ENCODE data around the gene MYEOV. TPM values are rescaled to one million over a fixed set of nuclear protein-coding genes. Genes with fewer than 3 reads are reported as not detected.

Gene MYEOV
- total RNA-seq, 1 donor = 7.0 TPM

GRCh38 chr11:69264486-69264885 is 29.5 kb upstream of the MYEOV start:
- DNase-seq (ENCODE audit: low read depth) = no peak
- no peak overlapping the region for H3K4me3 ChIP-seq (ENCODE audit: low read depth, low read length)
- TF ChIP-seq CTCF (IDR thresholded peaks at IDR 0.05; ENCODE audit: insufficient read depth, low read length) = no peak

DNA sequence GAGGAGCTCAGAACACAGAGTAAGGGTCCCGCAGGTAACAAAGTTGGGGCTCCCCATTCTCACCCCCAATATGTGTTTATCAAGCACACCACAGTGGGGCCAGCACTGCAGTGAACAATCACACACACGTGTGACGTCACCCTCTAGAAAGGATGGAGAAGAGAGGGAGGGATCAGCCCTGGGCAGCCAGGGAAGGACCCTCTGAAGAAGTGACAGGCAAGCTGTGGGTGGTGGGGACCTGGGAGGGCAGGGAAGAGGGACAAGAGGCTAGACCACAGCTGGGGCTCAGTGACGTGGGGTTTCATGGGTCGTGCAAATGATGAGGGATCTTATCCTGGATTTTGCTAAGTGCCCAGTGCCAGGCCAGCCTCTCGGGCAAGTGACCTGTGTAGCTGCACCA is 28.7 kb upstream of the MYEOV start:
- TF ChIP-seq CTCF (IDR thresholded peaks at IDR 0.05; ENCODE audit: insufficient read depth, low read length) = no peak
- no peak overlapping the region for H3K4me3 ChIP-seq (ENCODE audit: low read depth, low read length)
- DNase-seq (ENCODE audit: low read depth) = no peak

DNA sequence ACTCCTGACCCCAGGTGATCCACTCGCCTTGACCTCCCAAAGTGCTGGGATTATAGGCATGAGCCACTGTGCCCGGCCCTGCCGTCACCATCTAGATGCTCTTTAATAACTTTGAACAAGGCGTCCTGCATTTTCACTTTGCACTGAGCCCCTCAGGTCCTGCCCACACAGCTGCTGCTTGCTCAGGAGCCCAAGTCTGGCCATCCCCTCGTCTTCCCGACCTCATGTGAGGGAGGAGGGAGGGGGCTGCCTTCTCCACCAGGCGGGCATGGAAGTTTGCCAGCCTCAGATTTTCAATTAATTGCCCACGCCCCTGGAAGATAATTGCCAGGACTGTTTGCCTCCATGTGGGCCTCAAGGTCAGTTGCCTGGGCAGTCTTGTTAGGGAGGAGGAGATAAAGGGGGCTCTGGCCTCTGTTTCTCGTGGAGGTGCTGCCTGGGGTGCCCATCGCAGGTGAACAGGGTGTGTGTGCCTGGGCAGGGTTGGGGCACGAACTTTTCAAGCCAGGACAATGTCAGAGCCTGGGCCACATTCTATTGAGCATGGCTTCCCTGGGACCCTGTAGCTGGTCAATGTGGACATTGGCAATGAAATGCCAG is 27.9 kb upstream of the MYEOV start:
- no peak for DNase-seq (ENCODE audit: low read depth)
- TF ChIP-seq CTCF (IDR thresholded peaks at IDR 0.05; ENCODE audit: insufficient read depth, low read length) = no peak
- no peak overlapping the region for H3K4me3 ChIP-seq (ENCODE audit: low read depth, low read length)

DNA sequence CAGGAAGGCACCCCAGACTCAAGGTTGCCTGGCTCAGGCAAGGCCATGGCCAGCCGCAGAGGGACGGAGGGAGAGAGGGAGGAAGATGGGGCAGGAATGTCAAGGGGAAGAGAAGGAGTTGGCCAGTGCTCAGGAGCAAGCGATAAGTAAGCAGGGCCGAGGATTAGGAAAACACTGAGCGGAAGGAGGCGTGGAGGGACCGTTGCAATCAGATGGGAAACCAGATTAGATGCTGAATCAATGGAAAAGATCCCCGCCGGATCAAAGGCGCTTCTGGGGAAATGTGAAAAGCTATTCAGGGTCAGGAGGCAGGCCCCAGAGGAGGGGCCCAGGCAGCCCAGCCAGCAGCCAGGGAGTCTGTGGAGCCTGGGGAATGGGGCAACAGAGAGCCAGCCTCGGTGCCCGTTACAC is 26.6 kb upstream of the MYEOV start:
- no peak for DNase-seq (ENCODE audit: low read depth)
- no peak for TF ChIP-seq CTCF (IDR thresholded peaks at IDR 0.05; ENCODE audit: insufficient read depth, low read length)

GRCh38 chr11:69268911-69269310 is 25.0 kb upstream of the MYEOV start:
- no peak for TF ChIP-seq CTCF (IDR thresholded peaks at IDR 0.05; ENCODE audit: insufficient read depth, low read length)
- DNase-seq (ENCODE audit: low read depth) = no peak
- H3K4me3 ChIP-seq (ENCODE audit: low read depth, low read length) = no peak overlapping the region

More for the DNA sequence above, 26.6 kb upstream of the MYEOV start:
- no peak overlapping the region for H3K4me3 ChIP-seq (ENCODE audit: low read depth, low read length)

- no peak for DNase-seq (ENCODE audit: low read depth)
- no peak overlapping the region for H3K4me3 ChIP-seq (ENCODE audit: low read depth, low read length)
- TF ChIP-seq CTCF (IDR thresholded peaks at IDR 0.05; ENCODE audit: insufficient read depth, low read length) = no peak
These were observed 24.6 kb upstream of the MYEOV start for GRCh38 chr11:69269388-69269787.
